ENCODE results near the gene TMEM156.
A peak's percentile ranks its signal among the peaks of the same experiment; 100 is the strongest.
"Not testable (repeated sequence)": the region's sequence is repeated elsewhere in the genome, so short reads cannot be mapped to it uniquely, and the experiment has no call there.

TMEM156 gene

GRCh38 chr4:39024311-39024865 is 7.8 kb downstream of the TMEM156 start:
- TF ChIP-seq CTCF (IDR thresholded peaks at IDR 0.05; ENCODE audit: low read length, missing control alignments), result no peak
- DNase-seq (ENCODE audit: low read depth), result no peak
- no peak overlapping the region for H3K4me3 ChIP-seq (replicated peaks; ENCODE audit: low read depth, low read length)

- DNase-seq (ENCODE audit: low read depth), result no peak
- no peak for TF ChIP-seq CTCF (IDR thresholded peaks at IDR 0.05; ENCODE audit: low read length, missing control alignments)
These were observed 9.2 kb downstream of the TMEM156 start for GRCh38 chr4:39023059-39023458.

GRCh38 chr4:39022241-39022640 is 10.0 kb downstream of the TMEM156 start:
- TF ChIP-seq CTCF (IDR thresholded peaks at IDR 0.05; ENCODE audit: low read length, missing control alignments), result no peak
- no peak overlapping the region for H3K4me3 ChIP-seq (replicated peaks; ENCODE audit: low read depth, low read length)
- DNase-seq (ENCODE audit: low read depth), result no peak

More at GRCh38 chr4:39023059-39023458, 9.2 kb downstream of the TMEM156 start:
- no peak overlapping the region for H3K4me3 ChIP-seq (replicated peaks; ENCODE audit: low read depth, low read length)

- no peak for DNase-seq (ENCODE audit: low read depth)
These were observed 10.6 kb downstream of the TMEM156 start for GRCh38 chr4:39021631-39022030.

GRCh38 chr4:39020130-39020529 is 12.1 kb downstream of the TMEM156 start:
- no peak for TF ChIP-seq CTCF (IDR thresholded peaks at IDR 0.05; ENCODE audit: low read length, missing control alignments)
- no peak overlapping the region for H3K4me3 ChIP-seq (replicated peaks; ENCODE audit: low read depth, low read length)
- DNase-seq (ENCODE audit: low read depth), result peak; percentile 60

More at GRCh38 chr4:39021631-39022030, 10.6 kb downstream of the TMEM156 start:
- TF ChIP-seq CTCF (IDR thresholded peaks at IDR 0.05; ENCODE audit: low read length, missing control alignments), result no peak
- H3K4me3 ChIP-seq (replicated peaks; ENCODE audit: low read depth, low read length), result no peak overlapping the region

- no peak for DNase-seq (ENCODE audit: low read depth)
- TF ChIP-seq CTCF (IDR thresholded peaks at IDR 0.05; ENCODE audit: low read length, missing control alignments), result no peak
- no peak overlapping the region for H3K4me3 ChIP-seq (replicated peaks; ENCODE audit: low read depth, low read length)
These were observed 18.2 kb downstream of the TMEM156 start for GRCh38 chr4:39014028-39014427.

GRCh38 chr4:39004758-39005157 is 27.5 kb downstream of the TMEM156 start:
- DNase-seq (ENCODE audit: low read depth), result no peak
- no peak for TF ChIP-seq CTCF (IDR thresholded peaks at IDR 0.05; ENCODE audit: low read length, missing control alignments)
- no peak overlapping the region for H3K4me3 ChIP-seq (replicated peaks; ENCODE audit: low read depth, low read length)

GRCh38 chr4:39002058-39002457 is 30.2 kb downstream of the TMEM156 start:
- H3K4me3 ChIP-seq (replicated peaks; ENCODE audit: low read depth, low read length); DNase-seq (ENCODE audit: low read depth): not testable (repeated sequence)
